Measurements from ENCODE around the gene CLCA2.

CLCA2 gene

DNA sequence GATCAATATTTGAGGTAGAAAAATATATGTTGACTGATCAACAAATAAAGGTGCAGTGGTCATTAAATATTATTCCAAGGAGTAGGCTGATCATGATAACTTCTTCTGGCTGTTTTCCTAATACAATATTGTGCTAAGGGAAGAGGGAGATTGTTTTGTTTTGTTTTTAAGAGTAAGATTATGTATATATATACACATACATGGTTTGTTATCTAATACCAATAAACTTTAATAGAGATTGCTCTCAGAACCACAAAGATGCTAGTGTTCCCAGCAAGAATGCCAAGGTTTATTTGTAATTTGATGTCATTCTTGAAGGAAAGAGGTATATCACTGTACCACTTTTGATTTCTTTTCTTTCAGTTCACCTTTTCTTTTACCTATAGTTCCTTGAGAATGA is 10.1 kb downstream of the CLCA2 start:
- no peak for FAIRE-seq

DNA sequence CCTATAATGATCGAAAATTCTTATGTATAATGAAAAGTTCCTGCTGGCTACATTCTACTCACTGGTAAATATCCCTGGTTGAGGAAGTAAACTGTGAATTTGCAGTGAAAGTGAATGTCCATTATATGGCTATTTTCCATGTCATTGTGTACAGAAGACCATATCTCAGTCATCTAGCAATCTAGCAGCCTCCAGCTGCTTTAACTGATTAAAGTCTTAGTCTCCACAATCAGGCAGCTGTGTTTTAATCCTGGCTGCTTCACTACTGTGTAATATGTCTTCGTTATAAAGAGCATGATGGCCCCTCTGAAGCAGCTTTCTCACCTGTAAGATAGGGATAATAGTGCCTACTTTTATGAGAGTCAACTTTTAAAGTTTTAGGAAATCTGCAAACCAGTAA is 11.4 kb downstream of the CLCA2 start:
- FAIRE-seq: no peak

GRCh38 chr1:86436041-86436440 is 12.1 kb downstream of the CLCA2 start:
- FAIRE-seq: no peak

DNA sequence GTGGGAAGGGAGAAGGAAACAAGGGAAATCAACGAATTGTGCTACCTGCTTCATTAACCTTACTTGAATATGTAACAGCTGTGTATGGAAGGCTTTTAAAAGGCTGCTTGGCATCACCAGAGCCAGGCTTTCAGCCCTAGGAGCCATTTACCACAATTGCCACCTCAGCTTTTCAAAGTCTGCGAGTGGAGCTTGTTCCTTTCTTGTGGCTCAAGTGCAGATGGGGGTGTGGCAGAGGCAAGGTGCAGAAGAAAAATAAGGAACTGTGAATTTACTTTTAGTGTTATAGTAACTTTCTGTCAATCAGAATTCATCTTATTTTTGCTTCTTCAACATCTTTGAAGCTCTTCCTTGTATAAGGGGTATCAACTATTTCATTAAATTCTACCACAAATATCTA is 17.6 kb downstream of the CLCA2 start:
- FAIRE-seq: no peak

DNA sequence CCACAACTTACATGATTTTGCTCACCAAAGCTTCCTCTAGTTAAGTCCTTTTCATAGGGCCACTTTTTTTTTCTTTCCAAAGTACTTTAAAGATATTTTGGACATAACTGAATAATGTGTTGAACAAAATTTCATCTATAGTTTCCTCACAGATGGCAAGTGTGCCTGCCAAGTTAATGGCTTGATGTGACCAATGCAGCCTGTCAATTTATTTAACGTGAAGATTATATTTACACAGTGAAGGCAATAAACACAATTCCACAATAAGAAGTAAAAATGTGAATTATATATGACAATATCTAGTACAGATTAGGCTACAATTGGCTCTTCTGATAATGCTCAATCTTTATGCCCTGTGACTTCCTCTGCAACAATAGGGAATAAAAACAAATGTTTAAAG is 18.0 kb downstream of the CLCA2 start:
- no peak for FAIRE-seq

DNA sequence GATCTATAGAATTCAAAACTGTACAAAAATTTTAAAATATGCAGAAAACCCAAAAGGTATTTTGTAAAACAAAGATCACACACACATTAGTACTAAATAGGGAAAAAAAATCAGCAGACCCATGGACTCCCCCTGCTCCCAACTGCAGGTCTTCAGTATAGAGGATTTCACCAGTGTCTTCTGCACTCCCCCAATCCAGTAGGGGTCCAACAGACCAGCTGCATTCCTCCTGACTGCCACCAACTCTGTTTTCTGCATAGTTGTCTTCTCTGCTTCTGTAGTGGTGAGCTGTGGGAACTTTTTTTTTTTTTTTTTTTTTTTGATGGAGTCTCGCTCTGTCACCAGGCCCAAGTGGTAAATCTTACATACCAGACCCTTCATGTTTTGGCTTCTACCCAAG is 21.9 kb downstream of the CLCA2 start:
- FAIRE-seq: no peak

GRCh38 chr1:86447198-86447790 is 23.3 kb downstream of the CLCA2 start:
- no peak for FAIRE-seq

DNA sequence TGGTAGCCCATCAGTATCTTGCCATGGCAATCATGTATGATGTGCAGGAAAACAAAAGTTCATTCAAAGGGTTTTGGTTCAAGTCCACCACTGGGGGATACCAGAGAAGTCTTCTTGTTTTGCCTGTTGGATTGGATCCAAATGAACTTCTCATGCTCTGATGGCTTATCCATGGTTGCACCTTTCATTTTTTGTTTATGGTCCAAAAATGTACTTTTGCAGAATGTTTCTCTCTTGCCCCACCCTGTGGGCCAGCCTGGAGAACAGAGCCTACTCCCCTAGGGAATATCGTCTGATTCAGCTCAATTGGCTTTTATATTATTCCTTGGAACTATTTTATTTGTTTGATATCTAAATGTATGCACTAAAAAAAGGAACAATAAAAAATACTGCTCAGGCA is 24.7 kb downstream of the CLCA2 start:
- FAIRE-seq: no peak

- FAIRE-seq: no peak
Observed at GRCh38 chr1:86449103-86449502, 25.1 kb downstream of the CLCA2 start.

DNA sequence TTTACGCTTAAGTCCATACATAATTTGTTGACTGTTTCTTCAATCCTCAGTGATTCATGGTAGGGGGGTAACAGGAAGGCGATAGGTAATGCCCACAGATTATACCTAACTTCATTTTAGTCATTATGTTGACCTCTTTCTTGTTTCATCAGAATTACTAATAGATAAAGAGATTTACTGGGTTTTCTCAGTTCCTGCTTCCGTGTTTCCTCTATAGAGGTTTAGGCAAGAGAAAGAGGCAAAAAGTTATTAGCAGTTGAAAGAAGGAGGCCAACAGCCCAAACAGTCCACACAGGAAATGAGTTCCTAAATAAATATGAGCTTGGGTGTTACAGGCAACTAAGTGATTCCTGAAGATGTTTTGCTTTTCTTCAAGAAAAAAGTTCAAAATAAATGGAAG is 26.9 kb downstream of the CLCA2 start:
- FAIRE-seq: no peak

DNA sequence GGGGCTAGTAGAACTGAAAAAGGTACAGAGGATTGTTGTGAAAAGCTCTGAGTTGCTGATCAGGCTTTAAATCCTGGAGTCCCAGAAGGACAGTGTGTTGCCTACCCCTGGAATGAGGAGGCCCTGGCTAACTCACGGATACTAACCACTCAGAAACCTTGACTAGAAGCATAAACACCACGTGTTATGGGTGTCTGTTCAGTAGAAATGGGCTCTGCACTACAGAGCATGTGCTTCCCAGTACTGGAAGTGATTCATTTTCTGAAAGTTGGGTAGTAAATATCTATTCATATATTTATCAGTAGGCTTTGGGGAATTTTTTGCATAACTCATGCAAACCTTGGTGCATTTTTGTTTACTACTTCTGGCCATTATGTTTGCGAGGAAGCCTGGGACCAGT is 29.7 kb downstream of the CLCA2 start:
- FAIRE-seq: no peak

DNA sequence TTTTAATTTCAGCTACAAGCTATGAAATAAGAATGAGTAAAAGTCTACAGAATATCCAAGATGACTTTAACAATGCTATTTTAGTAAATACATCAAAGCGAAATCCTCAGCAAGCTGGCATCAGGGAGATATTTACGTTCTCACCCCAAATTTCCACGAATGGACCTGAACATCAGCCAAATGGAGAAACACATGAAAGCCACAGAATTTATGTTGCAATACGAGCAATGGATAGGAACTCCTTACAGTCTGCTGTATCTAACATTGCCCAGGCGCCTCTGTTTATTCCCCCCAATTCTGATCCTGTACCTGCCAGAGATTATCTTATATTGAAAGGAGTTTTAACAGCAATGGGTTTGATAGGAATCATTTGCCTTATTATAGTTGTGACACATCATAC is 31.1 kb downstream of the CLCA2 start:
- FAIRE-seq: no peak

DNA sequence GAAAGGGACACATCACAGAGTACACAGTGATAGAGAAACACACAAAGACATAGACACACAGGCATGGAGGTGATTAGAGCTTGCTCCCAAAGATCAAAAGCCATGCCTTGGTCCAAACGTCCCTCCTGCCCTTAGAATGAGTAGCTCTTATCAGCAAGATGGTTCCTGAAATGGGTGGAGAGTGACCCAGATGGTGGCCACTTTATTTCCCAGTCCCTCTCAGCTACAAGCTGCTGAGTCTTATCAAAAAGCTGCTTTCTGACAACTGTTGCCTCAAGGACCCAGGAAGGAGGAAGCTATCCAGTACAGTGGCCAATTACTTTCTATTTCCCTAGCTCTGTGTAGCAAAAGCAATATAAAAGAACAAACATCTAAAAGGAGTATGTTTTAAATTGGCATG is 37.0 kb downstream of the CLCA2 start:
- no peak for FAIRE-seq

GRCh38 chr1:86461482-86461881 is 37.5 kb downstream of the CLCA2 start:
- FAIRE-seq: no peak

DNA sequence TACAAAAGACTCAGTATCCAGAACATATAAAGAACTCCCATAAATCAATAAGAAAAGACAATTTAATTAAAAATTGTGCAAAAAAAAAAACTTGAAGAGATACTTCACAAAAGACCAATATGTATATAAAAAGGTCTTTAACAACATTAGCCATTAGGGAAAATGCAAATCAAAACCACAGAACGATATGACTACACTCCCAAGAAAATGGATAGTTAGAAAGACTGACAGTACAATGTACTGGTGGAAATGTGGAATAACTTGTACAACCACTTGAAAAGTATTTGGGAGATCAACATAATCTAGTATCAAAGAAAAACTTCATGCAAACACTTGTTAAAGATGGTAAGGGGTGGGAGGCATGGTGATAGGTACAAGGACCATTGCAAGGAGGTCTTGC is 40.8 kb downstream of the CLCA2 start:
- FAIRE-seq: no peak

DNA sequence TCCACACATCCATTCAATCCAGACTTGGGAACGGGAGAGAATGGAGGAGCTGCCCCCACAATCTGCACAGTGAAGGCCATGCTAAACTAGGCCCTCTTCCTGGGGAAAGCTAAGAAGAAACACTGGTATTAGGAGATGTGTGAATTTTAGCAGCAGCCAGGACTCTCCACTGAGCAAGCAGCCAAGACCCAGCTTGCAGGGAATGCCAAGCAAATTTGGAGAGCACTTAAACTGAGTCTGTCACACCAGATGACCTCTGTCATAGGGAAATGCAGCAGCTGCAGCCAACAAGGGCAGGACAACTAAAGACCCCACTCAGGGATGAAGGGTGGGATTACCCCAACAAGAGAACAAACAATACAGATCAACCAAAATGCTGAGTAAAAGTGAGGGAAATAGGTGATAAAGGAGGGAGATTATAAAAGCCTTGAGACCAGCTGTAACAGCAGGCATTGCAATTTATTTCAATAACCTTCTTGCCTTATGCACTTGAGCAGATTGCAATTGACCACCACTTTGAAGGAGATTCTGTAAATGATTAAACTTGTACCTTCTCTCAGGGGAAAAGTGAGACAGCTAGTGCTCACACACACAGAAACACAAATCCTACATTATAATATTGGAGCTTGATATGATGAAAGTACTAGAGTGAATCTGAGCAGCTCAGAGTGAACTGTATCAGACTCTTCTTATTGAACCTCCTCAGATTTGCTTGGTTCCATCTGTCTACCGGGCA is 42.3 kb downstream of the CLCA2 start:
- no peak for FAIRE-seq

GRCh38 chr1:86466986-86467385 is 43.0 kb downstream of the CLCA2 start:
- FAIRE-seq: no peak

DNA sequence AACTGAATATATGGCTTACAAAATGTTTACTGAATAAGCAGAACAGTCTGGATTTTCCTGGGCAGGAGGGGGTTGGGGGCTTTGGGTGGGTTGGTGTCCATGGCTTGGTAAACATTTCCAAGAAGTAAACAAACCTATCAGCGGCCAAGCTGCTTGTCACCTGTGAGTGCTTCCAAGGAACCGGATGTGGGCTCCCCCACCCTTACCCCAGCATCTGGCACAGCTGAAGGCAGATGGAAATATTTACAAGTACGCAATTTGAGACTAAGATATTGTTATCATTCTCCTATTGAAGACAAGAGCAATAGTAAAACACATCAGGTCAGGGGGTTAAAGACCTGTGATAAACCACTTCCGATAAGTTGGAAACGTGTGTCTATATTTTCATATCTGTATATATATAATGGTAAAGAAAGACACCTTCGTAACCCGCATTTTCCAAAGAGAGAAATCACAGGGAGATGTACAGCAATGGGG is 44.6 kb downstream of the CLCA2 start, which contains the start of gene CLCA1:
CLCA1 (plus strand) TSS at position 427 of the 477 bp plus-strand sequence; CDS start at position 472, 45 bp downstream.
- no peak for FAIRE-seq

DNA sequence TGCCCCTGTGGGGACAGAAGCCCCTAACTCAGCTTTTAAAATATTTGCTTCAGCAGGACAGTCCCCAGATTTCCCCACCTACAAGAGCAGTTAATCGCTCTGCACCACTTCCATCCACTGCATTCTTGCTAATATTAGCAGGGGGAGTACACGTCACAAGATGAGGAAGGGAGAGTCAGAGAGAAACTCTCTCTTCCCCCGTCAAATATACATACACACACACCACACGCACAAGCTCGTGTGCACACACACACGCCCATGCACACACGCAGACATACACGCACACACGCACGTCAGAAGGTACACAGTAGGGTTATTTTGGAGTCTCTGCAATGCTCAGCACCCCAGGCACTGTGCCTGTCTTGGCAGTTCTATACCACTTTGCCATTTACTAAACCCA is 46.9 kb downstream of the CLCA2 start:
- FAIRE-seq: no peak

DNA sequence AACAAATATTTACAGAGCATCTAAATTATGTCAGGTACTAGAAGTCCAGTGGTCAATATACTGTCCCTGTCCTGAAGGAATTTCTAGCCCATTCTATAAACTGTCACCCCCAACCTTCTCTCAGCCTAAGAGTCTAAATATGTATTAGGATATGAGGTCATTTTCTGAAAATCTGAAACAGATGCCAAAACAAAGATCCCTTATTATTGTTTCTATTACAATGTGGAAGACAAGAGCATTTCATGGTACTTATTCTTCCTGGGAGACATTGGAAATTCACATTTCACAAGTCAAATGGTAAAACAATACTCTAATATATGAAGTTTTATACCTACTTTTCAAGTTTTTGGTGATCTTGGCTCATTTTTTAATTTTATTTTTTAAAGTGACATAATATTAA is 47.3 kb downstream of the CLCA2 start:
- FAIRE-seq: no peak

GRCh38 chr1:86472152-86472551 is 48.2 kb downstream of the CLCA2 start:
- FAIRE-seq: no peak

- no peak for FAIRE-seq
Observed at GRCh38 chr1:86472767-86473166, 48.8 kb downstream of the CLCA2 start.

DNA sequence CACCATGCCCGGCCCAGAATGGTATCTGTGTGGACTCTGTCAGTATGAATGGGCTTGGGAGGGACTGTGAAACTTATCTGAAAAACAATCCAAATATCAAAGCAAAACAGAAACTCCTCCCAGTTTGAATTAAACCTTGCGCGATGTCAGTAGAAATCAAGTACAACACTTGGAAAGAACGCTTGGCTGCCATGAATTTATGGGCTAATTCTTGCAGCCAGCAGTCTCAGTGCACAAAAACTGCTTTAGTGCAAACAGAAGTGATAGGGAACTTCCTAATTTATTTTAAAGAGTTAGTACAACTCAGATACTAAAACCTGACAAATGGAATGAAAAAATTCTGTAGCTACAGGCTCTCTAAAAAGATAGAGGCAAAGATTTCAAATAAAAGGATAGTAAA is 53.3 kb downstream of the CLCA2 start:
- no peak for FAIRE-seq

GRCh38 chr1:86477682-86478081 is 53.7 kb downstream of the CLCA2 start:
- FAIRE-seq: no peak
